Right atrium auricular region (tissue), 2 donors: ENCODE data around the gene NAA50. TPM values are rescaled to one million over a fixed set of nuclear protein-coding genes. Genes with fewer than 3 reads are reported as not detected.

Experiments
- DNase-seq: peaks from one replicate; pipeline ENCODE4 v3.0.0-alpha.2; 2019; ENCODE audit warnings: low spot score
- H3K27ac ChIP-seq, 2 donors: fragments of 200-600 bp; sonication (generic); 1 replicate in 1 of 2; 2 replicates in 1 of 2; pipeline ENCODE4 v1.5.1; 2016 to 2019
- H3K27me3 ChIP-seq, 2 donors: fragments of 200-600 bp; sonication (generic); one replicate each; pipeline versions ENCODE4 v1.5.1 to v1.6.0; 2017 to 2019
- H3K36me3 ChIP-seq: fragments of 200-600 bp; sonication (generic); one replicate; pipeline ENCODE4 v1.5.1; 2016
- H3K4me1 ChIP-seq, 2 donors: fragments of 200-600 bp; sonication (generic); one replicate each; pipeline versions ENCODE4 v1.5.1 to v1.6.0; 2017 to 2019
- H3K4me3 ChIP-seq, 2 donors: fragments of 200-600 bp; sonication (generic); 1 replicate in 1 of 2; 2 replicates in 1 of 2; pipeline ENCODE4 v1.5.1; 2017 to 2019; ENCODE audit warnings: mild to moderate bottlenecking in 1 of 2, moderate library complexity in 1 of 2
- H3K9me3 ChIP-seq, 2 donors: fragments of 200-600 bp; sonication (generic); one replicate each; pipeline ENCODE4 v1.5.1; 2019
- total RNA-seq, 2 donors: library from RNA; depleted of rRNA; stranded (reverse); fragments of >200 nt; gene quantifications; one replicate each; pipeline ENCODE4 v1.1.0, GENCODE V29; 2016
- TF ChIP-seq, protein P1 (sequence below), 2 donors: fragments of 200-600 bp; sonication (generic); IDR thresholded peaks; one replicate each; pipeline ENCODE4 v1.5.1; 2019; ENCODE audit warnings: antibody characterized with exemption in 2 of 2

Gene NAA50
- total RNA-seq, 2 donors from 2014 or later: 49.3 to 77.8 TPM

DNA sequence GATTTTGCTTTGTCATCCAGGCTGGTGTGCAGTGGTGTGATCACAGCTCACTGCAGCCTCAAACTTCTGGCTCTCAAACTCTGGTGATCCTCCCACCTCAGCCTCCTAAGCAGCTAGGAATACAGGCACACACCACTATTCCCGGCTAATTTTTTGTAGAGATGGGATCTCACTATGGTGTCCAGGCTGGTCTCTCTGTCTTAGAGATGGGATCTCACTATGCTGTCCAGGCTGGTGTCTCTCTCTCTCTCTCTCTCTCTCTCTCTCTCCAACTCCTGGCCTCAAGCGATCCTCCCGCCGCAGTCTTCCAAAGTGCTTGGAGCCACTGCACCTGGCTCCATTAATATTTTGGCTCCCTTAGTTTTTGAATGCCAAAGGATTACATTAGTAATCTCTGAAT is 67.3 kb downstream of the NAA50 start:
- Histone ChIP-seq H3K9me3 (no peaks in the 10 kb centered on the region), H3K27me3 (no peaks in the 10 kb centered on the region), H3K4me3 (no peak overlapping the region), H3K27ac (no peak overlapping the region), H3K4me1 (no peaks in the 10 kb centered on the region), H3K36me3 (peaks cover 15% of the 10 kb centered on the region)
- no peak for DNase-seq
- TF ChIP-seq, protein P1, sequence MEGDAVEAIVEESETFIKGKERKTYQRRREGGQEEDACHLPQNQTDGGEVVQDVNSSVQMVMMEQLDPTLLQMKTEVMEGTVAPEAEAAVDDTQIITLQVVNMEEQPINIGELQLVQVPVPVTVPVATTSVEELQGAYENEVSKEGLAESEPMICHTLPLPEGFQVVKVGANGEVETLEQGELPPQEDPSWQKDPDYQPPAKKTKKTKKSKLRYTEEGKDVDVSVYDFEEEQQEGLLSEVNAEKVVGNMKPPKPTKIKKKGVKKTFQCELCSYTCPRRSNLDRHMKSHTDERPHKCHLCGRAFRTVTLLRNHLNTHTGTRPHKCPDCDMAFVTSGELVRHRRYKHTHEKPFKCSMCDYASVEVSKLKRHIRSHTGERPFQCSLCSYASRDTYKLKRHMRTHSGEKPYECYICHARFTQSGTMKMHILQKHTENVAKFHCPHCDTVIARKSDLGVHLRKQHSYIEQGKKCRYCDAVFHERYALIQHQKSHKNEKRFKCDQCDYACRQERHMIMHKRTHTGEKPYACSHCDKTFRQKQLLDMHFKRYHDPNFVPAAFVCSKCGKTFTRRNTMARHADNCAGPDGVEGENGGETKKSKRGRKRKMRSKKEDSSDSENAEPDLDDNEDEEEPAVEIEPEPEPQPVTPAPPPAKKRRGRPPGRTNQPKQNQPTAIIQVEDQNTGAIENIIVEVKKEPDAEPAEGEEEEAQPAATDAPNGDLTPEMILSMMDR (IDR thresholded peaks at IDR 0.05): no peak

DNA sequence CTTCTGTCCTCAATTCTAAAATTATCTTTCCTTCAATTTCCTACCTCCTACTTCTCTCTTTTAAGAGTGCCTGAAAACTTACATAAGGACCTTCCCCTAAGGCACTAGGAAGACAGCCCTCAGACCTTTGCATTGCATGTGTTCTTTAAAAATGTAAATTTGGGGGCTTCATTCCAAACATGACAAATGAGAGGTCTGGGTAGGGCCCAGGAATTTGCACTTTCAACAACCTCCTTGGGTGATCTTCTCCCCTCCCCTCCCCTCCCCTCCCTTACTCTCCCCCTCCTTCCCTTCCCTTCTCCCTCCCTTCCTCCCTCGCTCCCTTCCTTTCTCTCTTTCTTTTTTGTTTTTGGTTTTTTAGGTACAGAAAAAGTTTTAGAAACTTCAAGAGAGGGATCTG is 68.3 kb downstream of the NAA50 start:
- no peaks in the 10 kb centered on the region for H3K27me3 ChIP-seq

DNA sequence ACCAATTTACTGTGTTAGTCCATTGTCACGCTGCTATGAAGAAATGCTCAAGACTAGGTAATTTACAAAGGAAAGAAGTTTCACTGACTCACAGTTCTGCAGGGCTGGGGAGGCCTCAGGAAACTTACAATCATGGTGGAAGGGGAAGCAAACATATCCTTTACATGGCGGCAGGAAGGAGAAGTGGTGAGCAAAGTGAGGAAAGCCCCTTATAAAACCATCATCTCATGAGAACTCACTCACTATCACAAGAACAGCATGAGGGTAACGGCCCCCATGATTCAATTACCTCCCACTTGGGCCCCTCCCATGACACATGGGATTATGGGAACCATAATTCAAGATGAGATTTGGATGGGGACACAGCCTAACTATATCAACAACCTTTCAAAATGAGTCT is 69.8 kb downstream of the NAA50 start:
- DNase-seq: no peak
- no peaks in the 10 kb centered on the region for H3K9me3 ChIP-seq
- peaks cover 26% of the 10 kb centered on the region for H3K36me3 ChIP-seq
- H3K27me3 ChIP-seq: no peaks in the 10 kb centered on the region
- H3K4me3 ChIP-seq: no peak overlapping the region
- TF ChIP-seq, protein P1 (IDR thresholded peaks at IDR 0.05): no peak
- H3K27ac ChIP-seq: no peak overlapping the region
- H3K4me1 ChIP-seq: no peaks in the 10 kb centered on the region

More for the DNA sequence above, 68.3 kb downstream of the NAA50 start:
- Histone ChIP-seq H3K4me3 (no peak overlapping the region), H3K36me3 (peaks cover 21% of the 10 kb centered on the region), H3K4me1 (no peaks in the 10 kb centered on the region), H3K27ac (no peak overlapping the region), H3K9me3 (no peaks in the 10 kb centered on the region)
- DNase-seq: no peak
- TF ChIP-seq, protein P1 (IDR thresholded peaks at IDR 0.05): no peak

DNA sequence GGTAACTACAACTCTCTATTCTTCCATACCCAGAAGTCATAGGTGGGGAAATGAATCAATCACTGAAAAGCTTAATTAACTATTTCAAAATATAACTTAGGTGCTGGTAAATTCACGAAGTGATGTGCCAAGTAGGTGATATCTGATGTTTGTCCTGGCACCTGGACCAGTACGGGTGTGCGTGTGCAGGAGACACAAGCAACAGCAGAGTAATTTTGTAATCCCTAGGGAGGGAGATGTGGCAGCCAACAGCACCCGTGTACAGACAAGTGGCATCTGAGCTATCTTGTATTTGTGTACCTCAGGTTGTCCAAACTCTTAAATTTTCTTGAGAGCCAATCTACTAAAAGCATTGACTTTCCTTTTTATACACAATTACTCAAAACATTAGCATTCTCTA is 72.5 kb downstream of the NAA50 start:
- no peak for DNase-seq
- TF ChIP-seq, protein P1 (IDR thresholded peaks at IDR 0.05): no peak
- no peak overlapping the region for H3K4me3 ChIP-seq
- peaks cover 26% of the 10 kb centered on the region for H3K36me3 ChIP-seq
- H3K9me3 ChIP-seq: no peaks in the 10 kb centered on the region
- H3K27me3 ChIP-seq: no peaks in the 10 kb centered on the region
- H3K4me1 ChIP-seq: no peaks in the 10 kb centered on the region
- H3K27ac ChIP-seq: no peak overlapping the region

DNA sequence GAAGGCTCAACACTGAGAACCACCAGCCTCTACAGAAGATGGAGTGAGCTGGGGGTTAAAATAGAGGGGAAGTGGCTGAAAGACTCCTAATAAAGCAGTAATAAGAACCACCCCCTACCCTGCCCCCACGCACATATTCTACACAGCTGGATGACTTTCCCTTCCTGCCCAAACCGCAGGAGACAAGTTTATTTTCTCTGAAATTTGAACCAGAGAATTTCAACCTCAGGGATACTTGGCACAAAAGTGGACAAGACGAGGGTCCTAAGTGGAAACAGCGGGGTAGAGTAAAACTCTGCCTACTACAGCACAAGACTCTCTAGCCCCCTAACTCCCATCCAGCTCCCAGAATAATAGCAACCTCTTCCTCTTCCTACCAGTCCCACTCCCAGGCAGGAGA is 78.0 kb downstream of the NAA50 start:
- TF ChIP-seq, protein P1 (IDR thresholded peaks at IDR 0.05): no peak
- H3K36me3 ChIP-seq: peaks cover 23% of the 10 kb centered on the region
- no peak overlapping the region for H3K27ac ChIP-seq
- H3K4me1 ChIP-seq: no peaks in the 10 kb centered on the region
- DNase-seq: no peak
- no peaks in the 10 kb centered on the region for H3K9me3 ChIP-seq
- no peaks in the 10 kb centered on the region for H3K27me3 ChIP-seq
- no peak overlapping the region for H3K4me3 ChIP-seq

Other genes starting within 250 kb of the NAA50 start
- gene SPICE1, start 231.1 kb downstream of the NAA50 start, total RNA-seq: 1 to 10 TPM; 1.5 to 3.3 TPM
- under 1 TPM; 0.15 to 0.16 TPM for gene SIDT1, start 213.7 kb downstream of the NAA50 start, total RNA-seq
- gene USF3, start 49.6 kb downstream of the NAA50 start, total RNA-seq: 10 to 100 TPM; 16.2 to 20.8 TPM
- 10 to 100 TPM; 19.1 to 21.7 TPM for gene ATP6V1A, start 786 bp upstream of the NAA50 start, total RNA-seq
- 1 to 10 TPM; 1.2 to 3.0 TPM for gene GRAMD1C, start 92.5 kb upstream of the NAA50 start, total RNA-seq
- 1 to 10 TPM; 1.1 to 2.0 TPM for gene ZDHHC23, start 201.8 kb upstream of the NAA50 start, total RNA-seq